ENCODE measurements around the gene PTCSC3. TPM values are rescaled to one million over a fixed set of nuclear protein-coding genes. Genes with fewer than 3 reads are reported as not detected.

PTCSC3 gene
- total RNA-seq, 1 donor from 2014 or later = not detected

DNA sequence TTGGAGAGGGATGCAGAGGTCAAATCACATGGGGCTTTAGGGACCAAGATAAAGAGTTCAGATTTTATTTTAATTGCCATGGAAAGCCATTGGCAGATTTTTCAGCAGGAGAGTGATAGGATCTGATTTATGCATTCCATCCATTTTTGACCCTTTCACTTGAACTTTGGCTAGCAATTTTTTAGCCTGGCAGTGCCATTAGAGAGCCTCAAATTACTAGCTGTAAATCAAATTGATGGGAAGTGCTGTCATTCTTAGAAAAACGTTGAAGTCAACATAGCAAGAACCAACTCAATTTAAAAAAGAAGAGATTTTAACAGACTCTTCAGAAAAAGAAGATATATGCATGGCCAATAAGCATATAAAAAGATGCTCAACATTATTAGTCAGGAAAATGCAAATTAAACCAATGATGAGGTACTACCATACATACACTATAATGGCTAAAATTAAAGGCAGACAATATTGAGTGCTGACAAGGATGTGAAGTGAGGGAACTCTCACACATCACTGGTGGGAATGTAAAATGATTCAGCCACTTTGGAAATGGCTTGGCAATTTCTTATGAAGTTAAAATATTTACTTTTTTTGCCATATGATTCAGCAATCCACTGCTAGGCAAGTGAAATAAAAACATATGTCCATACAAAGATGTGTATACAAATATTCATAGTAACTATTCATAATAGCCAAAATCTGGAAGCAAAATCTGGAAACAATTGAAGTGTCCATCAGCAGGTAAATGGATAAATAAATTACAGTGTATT is 89.7 kb downstream of the PTCSC3 start:
- no peaks in the 10 kb centered on the region for H3K27me3 ChIP-seq
- intact Hi-C loops (cut with DNase I) = no loop called here
- H3K27ac ChIP-seq = no peak overlapping the region
- H3K4me1 ChIP-seq = peaks cover 4% of the 10 kb centered on the region
- TF ChIP-seq POLR2A (IDR thresholded peaks at IDR 0.05) (no peak), POLR2AphosphoS5 (IDR thresholded peaks at IDR 0.05; ENCODE audit: insufficient read depth in 1 of 2, low read depth in 1 of 2) (no peak)
- TF ChIP-seq, protein P1, sequence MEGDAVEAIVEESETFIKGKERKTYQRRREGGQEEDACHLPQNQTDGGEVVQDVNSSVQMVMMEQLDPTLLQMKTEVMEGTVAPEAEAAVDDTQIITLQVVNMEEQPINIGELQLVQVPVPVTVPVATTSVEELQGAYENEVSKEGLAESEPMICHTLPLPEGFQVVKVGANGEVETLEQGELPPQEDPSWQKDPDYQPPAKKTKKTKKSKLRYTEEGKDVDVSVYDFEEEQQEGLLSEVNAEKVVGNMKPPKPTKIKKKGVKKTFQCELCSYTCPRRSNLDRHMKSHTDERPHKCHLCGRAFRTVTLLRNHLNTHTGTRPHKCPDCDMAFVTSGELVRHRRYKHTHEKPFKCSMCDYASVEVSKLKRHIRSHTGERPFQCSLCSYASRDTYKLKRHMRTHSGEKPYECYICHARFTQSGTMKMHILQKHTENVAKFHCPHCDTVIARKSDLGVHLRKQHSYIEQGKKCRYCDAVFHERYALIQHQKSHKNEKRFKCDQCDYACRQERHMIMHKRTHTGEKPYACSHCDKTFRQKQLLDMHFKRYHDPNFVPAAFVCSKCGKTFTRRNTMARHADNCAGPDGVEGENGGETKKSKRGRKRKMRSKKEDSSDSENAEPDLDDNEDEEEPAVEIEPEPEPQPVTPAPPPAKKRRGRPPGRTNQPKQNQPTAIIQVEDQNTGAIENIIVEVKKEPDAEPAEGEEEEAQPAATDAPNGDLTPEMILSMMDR (IDR thresholded peaks at IDR 0.05) = no peak
- no peak overlapping the region for H3K4me3 ChIP-seq
- DNase-seq (ENCODE audit: extremely low spot score in 2 of 2) = no peak
- H3K9me3 ChIP-seq = no peaks in the 10 kb centered on the region
- no peaks in the 10 kb centered on the region for H3K36me3 ChIP-seq

DNA sequence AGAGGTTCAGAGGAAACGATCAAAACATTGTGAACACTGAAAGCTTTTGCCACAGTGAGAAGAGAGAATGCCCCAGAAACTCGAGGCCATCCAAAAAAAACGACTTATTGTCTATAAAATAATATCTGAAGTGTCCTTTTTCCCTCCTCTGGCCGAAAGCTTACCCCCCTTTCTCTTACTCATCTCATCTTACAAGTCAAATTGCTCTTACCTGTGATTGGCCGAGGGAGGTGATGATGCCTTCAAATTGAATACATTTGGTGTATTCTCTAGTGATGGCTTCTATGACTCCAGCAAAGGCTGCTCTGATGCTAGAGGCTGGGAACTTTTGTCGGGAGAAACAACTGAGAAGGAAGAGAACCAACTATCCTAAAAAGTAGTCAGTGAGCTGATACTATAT is 90.7 kb downstream of the PTCSC3 start:
- DNase-seq (ENCODE audit: extremely low spot score in 2 of 2) = no peak
- H3K4me1 ChIP-seq = no peaks in the 10 kb centered on the region
- no peak for TF ChIP-seq POLR2AphosphoS5 (IDR thresholded peaks at IDR 0.05; ENCODE audit: insufficient read depth in 1 of 2, low read depth in 1 of 2)
- no peak for TF ChIP-seq POLR2A (IDR thresholded peaks at IDR 0.05)
- TF ChIP-seq, protein P1 (IDR thresholded peaks at IDR 0.05) = no peak
- H3K9me3 ChIP-seq = no peaks in the 10 kb centered on the region
- H3K4me3 ChIP-seq = no peak overlapping the region
- no peaks in the 10 kb centered on the region for H3K27me3 ChIP-seq
- H3K27ac ChIP-seq = no peak overlapping the region
- no peaks in the 10 kb centered on the region for H3K36me3 ChIP-seq
- intact Hi-C loops (cut with DNase I) = no loop called here

Other genes starting within 250 kb of the PTCSC3 start
- 8.3 TPM for gene MBIP, start 143.9 kb upstream of the PTCSC3 start, total RNA-seq